GM23338 (cell line): ENCODE results near the gene KCTD1.

Experiments
- EZH2 ChIP-seq: fragments of 200-600 bp; sonication (generic); IDR thresholded peaks from one replicate; pipeline ENCODE4 v1.8.0; 2017; ENCODE audit warnings: antibody characterized with exemption, mild to moderate bottlenecking, low read depth; ENCODE audit not compliant: unreplicated experiment
- ZNF114 ChIP-seq: fragments of 250-450 bp; sonication (Bioruptor Pico); IDR thresholded peaks from 2 replicates; pipeline ENCODE4 v1.5.0; 2020; ENCODE audit warnings: mild to moderate bottlenecking, moderate library complexity
- TF ChIP-seq, protein P1 (sequence below), 2 experiments: fragments of 200-600 bp in 1 of 2; sonication (generic) in 1 of 2; conservative IDR thresholded peaks; 2 replicates each; pipeline versions ENCODE4 v1.5.1 to v1.6.1; 2016 to 2017; ENCODE audit warnings: antibody characterized with exemption in 2 of 2, low read depth in 2 of 2, mild to moderate bottlenecking in 2 of 2, moderate library complexity in 1 of 2
- TF ChIP-seq, protein P2 (sequence below): IDR thresholded peaks from 2 replicates; pipeline ENCODE4 v1.6.1; 2016; ENCODE audit warnings: antibody characterized with exemption
- TF ChIP-seq, protein P3 (sequence below): IDR thresholded peaks from one replicate; pipeline ENCODE4 v1.6.1; 2018; ENCODE audit warnings: antibody characterized with exemption; ENCODE audit not compliant: unreplicated experiment

DNA sequence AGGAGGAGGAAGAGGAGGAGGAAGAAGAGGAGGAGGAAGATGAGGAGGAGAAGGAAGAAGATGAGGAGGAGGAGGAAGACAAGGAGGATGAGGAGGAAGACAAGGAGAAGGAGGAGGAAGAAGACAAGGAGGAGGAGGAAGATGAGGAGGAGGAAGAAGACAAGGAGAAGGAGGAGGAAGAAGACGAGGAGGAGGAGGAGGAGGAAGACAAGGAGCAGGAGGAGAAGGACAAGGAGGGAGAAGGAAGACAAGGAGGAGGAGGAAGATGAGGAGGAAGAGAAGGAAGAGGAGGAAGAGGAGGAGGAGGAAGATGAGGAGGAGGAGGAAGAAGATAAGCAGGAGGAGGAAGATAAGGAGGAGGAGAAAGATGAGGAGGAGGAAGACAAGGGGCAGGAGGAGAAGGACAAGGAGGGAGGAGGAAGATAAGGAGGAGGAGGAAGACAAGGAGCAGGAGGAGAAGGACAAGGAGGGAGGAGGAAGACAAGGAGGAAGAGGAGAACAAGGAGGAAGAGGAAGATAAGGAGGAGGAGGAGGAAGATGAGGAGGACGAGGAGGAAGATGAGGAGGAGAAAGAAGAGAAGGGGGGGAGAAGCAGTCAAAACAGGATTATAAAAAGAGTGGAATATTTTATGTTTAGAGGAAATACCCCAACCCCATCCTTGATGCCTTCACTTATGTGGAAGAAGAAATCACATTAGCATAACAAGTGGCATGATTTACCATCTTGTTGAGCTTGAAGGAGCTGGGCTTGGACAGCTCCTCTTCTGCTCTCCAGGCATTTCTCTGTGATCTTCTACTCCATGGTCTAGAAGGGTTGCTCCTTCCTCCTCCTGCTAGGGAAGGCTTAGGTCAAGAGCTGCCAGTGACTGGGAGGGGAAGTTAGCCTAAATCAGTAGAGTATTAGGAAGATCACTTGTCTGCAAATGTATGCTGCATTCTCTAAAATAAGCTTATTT is 45.3 kb upstream of the KCTD1 start:
- TF ChIP-seq, protein P1, sequence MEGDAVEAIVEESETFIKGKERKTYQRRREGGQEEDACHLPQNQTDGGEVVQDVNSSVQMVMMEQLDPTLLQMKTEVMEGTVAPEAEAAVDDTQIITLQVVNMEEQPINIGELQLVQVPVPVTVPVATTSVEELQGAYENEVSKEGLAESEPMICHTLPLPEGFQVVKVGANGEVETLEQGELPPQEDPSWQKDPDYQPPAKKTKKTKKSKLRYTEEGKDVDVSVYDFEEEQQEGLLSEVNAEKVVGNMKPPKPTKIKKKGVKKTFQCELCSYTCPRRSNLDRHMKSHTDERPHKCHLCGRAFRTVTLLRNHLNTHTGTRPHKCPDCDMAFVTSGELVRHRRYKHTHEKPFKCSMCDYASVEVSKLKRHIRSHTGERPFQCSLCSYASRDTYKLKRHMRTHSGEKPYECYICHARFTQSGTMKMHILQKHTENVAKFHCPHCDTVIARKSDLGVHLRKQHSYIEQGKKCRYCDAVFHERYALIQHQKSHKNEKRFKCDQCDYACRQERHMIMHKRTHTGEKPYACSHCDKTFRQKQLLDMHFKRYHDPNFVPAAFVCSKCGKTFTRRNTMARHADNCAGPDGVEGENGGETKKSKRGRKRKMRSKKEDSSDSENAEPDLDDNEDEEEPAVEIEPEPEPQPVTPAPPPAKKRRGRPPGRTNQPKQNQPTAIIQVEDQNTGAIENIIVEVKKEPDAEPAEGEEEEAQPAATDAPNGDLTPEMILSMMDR (conservative IDR thresholded peaks at IDR 0.05; ENCODE audit: low read depth in 2 of 2), result no peak
- TF ChIP-seq, protein P2, sequence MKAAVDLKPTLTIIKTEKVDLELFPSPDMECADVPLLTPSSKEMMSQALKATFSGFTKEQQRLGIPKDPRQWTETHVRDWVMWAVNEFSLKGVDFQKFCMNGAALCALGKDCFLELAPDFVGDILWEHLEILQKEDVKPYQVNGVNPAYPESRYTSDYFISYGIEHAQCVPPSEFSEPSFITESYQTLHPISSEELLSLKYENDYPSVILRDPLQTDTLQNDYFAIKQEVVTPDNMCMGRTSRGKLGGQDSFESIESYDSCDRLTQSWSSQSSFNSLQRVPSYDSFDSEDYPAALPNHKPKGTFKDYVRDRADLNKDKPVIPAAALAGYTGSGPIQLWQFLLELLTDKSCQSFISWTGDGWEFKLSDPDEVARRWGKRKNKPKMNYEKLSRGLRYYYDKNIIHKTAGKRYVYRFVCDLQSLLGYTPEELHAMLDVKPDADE, result no peak
- TF ChIP-seq EZH2 (no peak), ZNF114 (no peak)
- TF ChIP-seq, protein P3, sequence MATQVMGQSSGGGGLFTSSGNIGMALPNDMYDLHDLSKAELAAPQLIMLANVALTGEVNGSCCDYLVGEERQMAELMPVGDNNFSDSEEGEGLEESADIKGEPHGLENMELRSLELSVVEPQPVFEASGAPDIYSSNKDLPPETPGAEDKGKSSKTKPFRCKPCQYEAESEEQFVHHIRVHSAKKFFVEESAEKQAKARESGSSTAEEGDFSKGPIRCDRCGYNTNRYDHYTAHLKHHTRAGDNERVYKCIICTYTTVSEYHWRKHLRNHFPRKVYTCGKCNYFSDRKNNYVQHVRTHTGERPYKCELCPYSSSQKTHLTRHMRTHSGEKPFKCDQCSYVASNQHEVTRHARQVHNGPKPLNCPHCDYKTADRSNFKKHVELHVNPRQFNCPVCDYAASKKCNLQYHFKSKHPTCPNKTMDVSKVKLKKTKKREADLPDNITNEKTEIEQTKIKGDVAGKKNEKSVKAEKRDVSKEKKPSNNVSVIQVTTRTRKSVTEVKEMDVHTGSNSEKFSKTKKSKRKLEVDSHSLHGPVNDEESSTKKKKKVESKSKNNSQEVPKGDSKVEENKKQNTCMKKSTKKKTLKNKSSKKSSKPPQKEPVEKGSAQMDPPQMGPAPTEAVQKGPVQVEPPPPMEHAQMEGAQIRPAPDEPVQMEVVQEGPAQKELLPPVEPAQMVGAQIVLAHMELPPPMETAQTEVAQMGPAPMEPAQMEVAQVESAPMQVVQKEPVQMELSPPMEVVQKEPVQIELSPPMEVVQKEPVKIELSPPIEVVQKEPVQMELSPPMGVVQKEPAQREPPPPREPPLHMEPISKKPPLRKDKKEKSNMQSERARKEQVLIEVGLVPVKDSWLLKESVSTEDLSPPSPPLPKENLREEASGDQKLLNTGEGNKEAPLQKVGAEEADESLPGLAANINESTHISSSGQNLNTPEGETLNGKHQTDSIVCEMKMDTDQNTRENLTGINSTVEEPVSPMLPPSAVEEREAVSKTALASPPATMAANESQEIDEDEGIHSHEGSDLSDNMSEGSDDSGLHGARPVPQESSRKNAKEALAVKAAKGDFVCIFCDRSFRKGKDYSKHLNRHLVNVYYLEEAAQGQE, result no peak
